GM12801 (cell line): ENCODE measurements around the gene EXD3.

Experiments used
- CTCF ChIP-seq: IDR thresholded peaks from one replicate; pipeline ENCODE4 v1.5.1; 2011; ENCODE audit warnings: control low read depth; ENCODE audit not compliant: insufficient read length; ENCODE audit errors: extremely low read depth

The EXD3 gene

GRCh38 chr9:137410891-137411249 lies 12.1 kb downstream of the EXD3 start:
- TF ChIP-seq CTCF, result no peak

GRCh38 chr9:137409515-137409914 lies 13.4 kb downstream of the EXD3 start:
- TF ChIP-seq CTCF, result no peak

GRCh38 chr9:137408651-137409405 lies 14.1 kb downstream of the EXD3 start:
- no peak for TF ChIP-seq CTCF

GRCh38 chr9:137407590-137408300 lies 15.2 kb downstream of the EXD3 start:
- TF ChIP-seq CTCF, result no peak

GRCh38 chr9:137406876-137407589 lies 15.9 kb downstream of the EXD3 start:
- TF ChIP-seq CTCF, result no peak

GRCh38 chr9:137406085-137406760 lies 16.7 kb downstream of the EXD3 start:
- no peak for TF ChIP-seq CTCF

- TF ChIP-seq CTCF, result no peak
These were observed 17.3 kb downstream of the EXD3 start for GRCh38 chr9:137405677-137406081.
